GM10248 (cell line): ENCODE data around the gene TUBGCP6.
"Not testable (repeated sequence)": the region's sequence is repeated elsewhere in the genome, so short reads cannot be mapped to it uniquely, and the experiment has no call there.

Experiments used
- CTCF ChIA-PET: fragments of 300-600 bp; sonication (Branson Sonifier 250); formaldehyde crosslinking; extraction: SDS; loops from one replicate; lab custom pipeline; 2021; ENCODE audit warnings: antibody characterized with exemption; lab: Yijun Ruan, JAX
- POLR2A ChIA-PET: fragments of 350-650 bp; sonication (Branson Sonifier 250); formaldehyde crosslinking; extraction: SDS; loops from one replicate; lab custom pipeline; 2020; ENCODE audit warnings: antibody characterized with exemption; lab: Yijun Ruan, JAX
- DNase-seq: peaks from one replicate; pipeline ENCODE4 v3.0.0; 2012; ENCODE audit errors: extremely low spot score
- CTCF ChIP-seq: IDR thresholded peaks from 2 replicates; pipeline ENCODE4 v1.5.1; 2012; ENCODE audit warnings: mild to moderate bottlenecking, low read depth; ENCODE audit errors: extremely low read depth, missing control alignments, control extremely low read depth

Gene TUBGCP6

GRCh38 chr22:50275181-50276055, 30.6 kb upstream of the TUBGCP6 start:
- CTCF ChIA-PET, result interaction anchor here (0.8 to 6.6 kb wide), 19 partner anchors 11 to 346 kb away, joined by 3 to 96 read pairs (median 8); partner anchors contain the start of genes DENND6B, HDAC10, MAPK12 and PLXNB2
- no peak for TF ChIP-seq CTCF
- no peak for DNase-seq
- POLR2A ChIA-PET, result no interaction called here

GRCh38 chr22:50274771-50275170, 29.9 kb upstream of the TUBGCP6 start:
- CTCF ChIA-PET, result interaction anchor here (1.2 to 6.6 kb wide), 7 partner anchors 10 to 67 kb away, joined by 3 to 96 read pairs (median 65); partner anchors contain the start of genes DENND6B and MAPK12
- POLR2A ChIA-PET, result no interaction called here
- no peak for DNase-seq
- no peak for TF ChIP-seq CTCF

DNA sequence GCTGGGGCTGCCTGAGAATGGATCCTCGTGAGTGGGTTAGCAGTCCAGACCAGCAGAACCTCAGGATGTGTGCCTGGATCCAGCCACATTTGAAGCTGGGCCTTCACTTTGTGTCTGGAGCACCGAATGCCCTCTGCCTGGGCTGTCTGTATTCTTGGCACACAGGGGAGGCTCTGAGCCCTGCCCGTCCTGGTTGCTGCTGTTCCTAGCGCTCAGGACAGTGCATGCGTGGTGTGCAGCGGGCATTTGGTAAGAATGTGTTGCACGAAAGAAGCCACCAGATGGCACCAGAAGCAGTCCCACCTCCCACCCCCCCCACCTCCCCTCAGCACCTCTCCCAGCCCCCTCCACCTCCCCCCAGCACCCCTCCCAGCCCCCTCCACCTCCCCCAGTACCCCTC, 29.5 kb upstream of the TUBGCP6 start:
- TF ChIP-seq CTCF, result peak; percentile 37
- ChIA-PET POLR2A (no interaction called here), CTCF (interaction anchor here (1.8 to 6.6 kb wide), 4 partner anchors 20 to 67 kb away, joined by 5 to 96 read pairs (median 66); partner anchors contain the start of gene DENND6B)
- DNase-seq, result peak; percentile 64

- DNase-seq, POLR2A ChIA-PET: not testable (repeated sequence)
- CTCF ChIA-PET, result interaction anchor here (0.9 to 6.6 kb wide), 8 partner anchors 20 to 68 kb away, joined by 3 to 68 read pairs (median 4); partner anchors contain the start of gene DENND6B
Measured at GRCh38 chr22:50273781-50274180, 29.0 kb upstream of the TUBGCP6 start.

DNA sequence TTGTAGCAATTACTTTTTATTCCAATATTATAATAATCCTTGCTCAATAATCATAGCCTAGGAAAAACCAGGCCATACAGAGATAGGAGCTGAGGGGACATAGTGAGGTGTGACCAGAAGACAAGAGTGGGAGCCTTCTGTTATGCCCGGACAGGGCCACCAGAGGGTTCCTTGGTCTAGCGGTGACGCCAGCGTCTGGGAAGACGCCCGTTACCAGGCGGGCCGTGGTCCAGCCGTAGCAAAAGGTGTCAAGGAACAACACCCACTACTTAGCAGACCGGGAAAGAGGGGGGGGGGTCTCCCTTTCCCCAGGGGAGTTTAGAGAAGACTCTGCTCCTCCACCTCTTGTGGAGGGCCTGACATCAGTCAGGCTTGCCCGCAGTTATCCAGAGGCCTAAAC, 28.5 kb upstream of the TUBGCP6 start:
- POLR2A ChIA-PET, DNase-seq: not testable (repeated sequence)
- CTCF ChIA-PET, result interaction anchor here (0.9 to 6.6 kb wide), 9 partner anchors 21 to 289 kb away, joined by 3 to 68 read pairs (median 3); partner anchors contain the start of genes DENND6B and SYCE3

DNA sequence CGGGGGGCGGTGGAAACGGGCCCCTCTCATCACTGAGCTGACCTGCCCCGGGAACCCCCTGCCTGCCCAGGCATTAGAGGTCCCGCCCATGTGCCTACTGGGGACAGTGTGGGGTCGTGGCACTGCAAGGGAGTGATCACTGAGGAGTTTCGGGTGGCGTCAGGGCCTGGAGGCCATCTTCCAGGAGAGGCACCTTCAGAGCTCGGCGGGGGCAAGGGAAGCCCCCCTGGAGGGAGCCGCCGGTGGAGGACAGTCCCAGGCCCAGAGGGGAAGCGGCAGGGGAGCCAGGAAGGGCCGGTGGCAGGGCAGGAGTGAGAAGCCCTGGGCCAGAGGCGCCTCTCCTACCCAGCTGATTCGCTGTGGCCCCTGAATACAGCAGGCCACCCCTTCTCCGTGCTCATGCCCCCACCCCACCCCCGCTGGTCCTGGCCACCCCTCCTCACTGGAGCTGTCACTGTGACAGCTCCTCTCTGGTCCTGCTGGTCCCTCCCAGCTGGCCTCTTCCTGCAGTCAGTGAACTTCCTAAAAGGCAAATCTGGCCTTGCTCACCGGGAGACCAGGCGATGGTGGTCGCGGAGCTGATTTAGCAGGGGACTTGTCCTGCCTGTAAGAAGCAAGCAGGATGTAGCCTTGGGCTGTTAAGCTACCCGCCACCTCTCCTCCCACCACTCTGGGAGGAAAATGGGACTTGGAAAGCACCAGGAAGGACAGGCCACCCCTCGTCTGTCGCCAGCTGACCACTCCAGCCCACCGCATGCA, 27.4 kb upstream of the TUBGCP6 start:
- TF ChIP-seq CTCF, result no peak
- DNase-seq, result no peak
- ChIA-PET CTCF (interaction anchor here (0.7 to 6.6 kb wide), 11 partner anchors 8 to 290 kb away, joined by 3 to 68 read pairs (median 4); partner anchors contain the start of genes DENND6B, HDAC10, MAPK12 and SYCE3), POLR2A (no interaction called here)

DNA sequence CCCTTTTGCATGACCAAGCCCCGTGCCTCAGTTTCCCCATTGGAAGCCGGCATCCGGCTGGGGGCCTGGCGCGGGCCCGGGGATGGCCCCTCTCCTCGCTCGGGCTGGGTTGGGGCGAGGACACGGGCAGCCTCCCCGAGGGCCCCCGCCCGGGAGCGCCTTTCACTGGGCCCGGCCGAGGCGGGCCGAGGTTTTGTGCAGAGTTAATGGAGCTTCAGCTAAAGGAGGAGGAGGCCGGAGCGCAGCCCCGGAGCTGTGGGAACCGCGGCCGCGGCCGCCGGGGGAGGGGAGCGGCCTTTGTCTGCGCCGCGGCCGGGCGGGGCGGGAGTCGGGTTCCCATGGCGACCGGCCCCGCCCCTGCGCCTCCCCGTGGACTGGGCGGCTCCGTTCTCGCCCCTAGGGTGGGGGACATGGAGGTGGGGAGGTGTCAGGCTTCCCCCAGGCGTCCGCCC, 26.7 kb upstream of the TUBGCP6 start:
- TF ChIP-seq CTCF, result peak; percentile 30
- ChIA-PET CTCF (interaction anchor here (0.8 to 6.6 kb wide), 9 partner anchors 11 to 82 kb away, joined by 3 to 65 read pairs (median 5); partner anchors contain the start of genes DENND6B and MAPK12), POLR2A (interaction anchor here (0.6 kb wide), 1 partner anchor 124 kb away, joined by 6 read pairs; no protein-coding TSS in a partner anchor)
- peak; percentile 86 for DNase-seq
